Thyroid gland (tissue), 4 donors: ENCODE results near the gene IFIT3. TPM values are rescaled to one million over a fixed set of nuclear protein-coding genes. Genes with fewer than 3 reads are reported as not detected.
"Not testable (repeated sequence)": the region's sequence is repeated elsewhere in the genome, so short reads cannot be mapped to it uniquely, and the experiment has no call there.

Experiments used
- DNase-seq, 2 donors: peaks; one replicate each; pipeline ENCODE4 v3.0.0-alpha.2; 2019
- H3K27ac ChIP-seq, 3 donors: fragments of 200-600 bp; sonication (generic); 1 replicate in 2 of 3; 2 replicates in 1 of 3; pipeline ENCODE4 v1.5.1; 2016 to 2019; ENCODE audit warnings: mild to moderate bottlenecking in 1 of 3, moderate library complexity in 1 of 3
- H3K27me3 ChIP-seq: fragments of 200-600 bp; sonication (generic); one replicate; pipeline ENCODE4 v1.5.1; 2019
- H3K36me3 ChIP-seq, 2 donors: fragments of 200-600 bp; sonication (generic); one replicate each; pipeline ENCODE4 v1.5.1; 2016 to 2019
- H3K4me1 ChIP-seq, 2 donors: fragments of 200-600 bp; sonication (generic); one replicate each; pipeline ENCODE4 v1.5.1; 2017 to 2019
- H3K4me3 ChIP-seq, 3 donors: fragments of 200-600 bp; sonication (generic); replicated peaks in 1 of 3; 1 replicate in 2 of 3; 2 replicates in 1 of 3; pipeline ENCODE4 v1.5.1; 2016; ENCODE audit warnings: mild to moderate bottlenecking in 1 of 3
- H3K9me3 ChIP-seq: fragments of 200-600 bp; sonication (generic); one replicate; pipeline ENCODE4 v1.5.1; 2017
- POLR2A ChIP-seq, 2 donors: fragments of 450-650 bp; IDR thresholded peaks; one replicate each; pipeline ENCODE4 v1.6.1; 2017; ENCODE audit warnings: antibody characterized with exemption in 2 of 2, mild to moderate bottlenecking in 2 of 2, moderate library complexity in 1 of 2
- WGBS, 2 donors: methylation state at CpG; one replicate each; pipeline ENCODE4 v1.1.5; 2017; 5-methylcytosine and 5-hydroxymethylcytosine counted together
- intact Hi-C: fragments of 100-400 bp; cut with DNase I; formaldehyde crosslinking; loops from one replicate; pipeline ENCODE4 v1.15.1; 2023
- total RNA-seq, 4 donors: library from RNA; depleted of rRNA; stranded (reverse); fragments of >200 nt; gene quantifications; one replicate each; pipeline ENCODE4 v1.2.3, GENCODE V29; 2016
- TF ChIP-seq, protein P1 (sequence below), 6 experiments: fragments of 200-600 bp in 3 of 6; fragments of 450-650 bp in 3 of 6; sonication (generic) in 3 of 6; IDR thresholded peaks; one replicate each; pipeline ENCODE4 v1.5.1; 2016 to 2019; ENCODE audit warnings: antibody characterized with exemption in 6 of 6, mild to moderate bottlenecking in 2 of 6, inconsistent platforms in 1 of 6, moderate library complexity in 1 of 6

IFIT3 gene
- total RNA-seq, 4 donors from 2014 or later: 5.9 to 11.4 (median 8.8) TPM

DNA sequence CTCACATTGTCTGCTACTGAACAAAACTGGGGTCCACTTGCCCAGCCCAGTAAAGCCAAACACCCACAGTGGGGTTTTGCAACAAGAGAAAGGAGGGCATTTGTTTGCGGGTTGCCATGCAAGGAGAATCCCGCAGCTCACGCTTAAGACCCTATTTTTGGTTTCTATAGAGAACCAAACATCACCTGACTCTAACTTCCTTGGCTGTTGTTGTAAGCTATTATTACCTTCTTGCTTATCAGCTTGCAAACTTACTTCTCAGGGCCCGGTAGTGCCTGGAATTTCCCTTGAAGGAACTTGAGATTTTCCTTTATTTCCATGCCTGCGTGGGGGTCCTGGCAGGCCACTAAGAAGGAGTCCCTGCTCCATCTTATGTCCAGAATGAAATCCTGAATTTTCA lies 20.7 kb downstream of the IFIT3 start:
- H3K27me3 ChIP-seq: no peaks in the 10 kb centered on the region
- TF ChIP-seq, protein P1, sequence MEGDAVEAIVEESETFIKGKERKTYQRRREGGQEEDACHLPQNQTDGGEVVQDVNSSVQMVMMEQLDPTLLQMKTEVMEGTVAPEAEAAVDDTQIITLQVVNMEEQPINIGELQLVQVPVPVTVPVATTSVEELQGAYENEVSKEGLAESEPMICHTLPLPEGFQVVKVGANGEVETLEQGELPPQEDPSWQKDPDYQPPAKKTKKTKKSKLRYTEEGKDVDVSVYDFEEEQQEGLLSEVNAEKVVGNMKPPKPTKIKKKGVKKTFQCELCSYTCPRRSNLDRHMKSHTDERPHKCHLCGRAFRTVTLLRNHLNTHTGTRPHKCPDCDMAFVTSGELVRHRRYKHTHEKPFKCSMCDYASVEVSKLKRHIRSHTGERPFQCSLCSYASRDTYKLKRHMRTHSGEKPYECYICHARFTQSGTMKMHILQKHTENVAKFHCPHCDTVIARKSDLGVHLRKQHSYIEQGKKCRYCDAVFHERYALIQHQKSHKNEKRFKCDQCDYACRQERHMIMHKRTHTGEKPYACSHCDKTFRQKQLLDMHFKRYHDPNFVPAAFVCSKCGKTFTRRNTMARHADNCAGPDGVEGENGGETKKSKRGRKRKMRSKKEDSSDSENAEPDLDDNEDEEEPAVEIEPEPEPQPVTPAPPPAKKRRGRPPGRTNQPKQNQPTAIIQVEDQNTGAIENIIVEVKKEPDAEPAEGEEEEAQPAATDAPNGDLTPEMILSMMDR (IDR thresholded peaks at IDR 0.05): no peak
- TF ChIP-seq POLR2A (IDR thresholded peaks at IDR 0.05): no peak
- H3K4me3 ChIP-seq: no peak overlapping the region
- H3K9me3 ChIP-seq: no peaks in the 10 kb centered on the region
- WGBS, 2 donors: 74 to 83% methylated on average over 5 of the region's 5 CpGs
- intact Hi-C loops: no loop called here
- H3K27ac ChIP-seq: peak overlapping the region in 1 of 3 donors; percentile 9
- no peaks in the 10 kb centered on the region for H3K36me3 ChIP-seq
- H3K4me1 ChIP-seq: peaks cover 14 to 46% of the 10 kb centered on the region in 2 donors
- DNase-seq: no peak

DNA sequence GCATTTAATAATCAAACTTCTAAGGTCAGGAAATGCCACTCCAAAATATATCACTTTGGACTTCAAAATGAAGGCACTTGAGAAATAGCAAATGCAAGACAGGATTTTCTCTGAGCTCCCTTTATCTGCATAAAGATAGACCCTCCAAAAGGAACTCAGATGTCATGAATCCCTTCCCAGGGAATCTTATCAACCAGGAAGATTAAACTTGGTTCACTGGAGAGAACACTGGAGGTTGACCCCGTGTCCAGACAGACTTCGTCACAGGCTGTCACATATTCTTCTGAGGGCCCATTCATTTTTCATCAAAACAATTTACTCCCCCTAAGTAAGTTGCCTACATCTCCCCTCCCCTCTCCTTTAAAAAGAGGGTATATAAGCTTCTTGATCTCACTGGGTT lies 21.2 kb downstream of the IFIT3 start:
- intact Hi-C loops: no loop called here
- H3K36me3 ChIP-seq: no peaks in the 10 kb centered on the region
- peaks cover 14 to 46% of the 10 kb centered on the region in 2 donors for H3K4me1 ChIP-seq
- no peak for DNase-seq
- H3K27ac ChIP-seq: peak overlapping the region in 1 of 3 donors; percentile 9
- no peaks in the 10 kb centered on the region for H3K27me3 ChIP-seq
- TF ChIP-seq, protein P1 (IDR thresholded peaks at IDR 0.05): no peak
- TF ChIP-seq POLR2A (IDR thresholded peaks at IDR 0.05): no peak
- H3K9me3 ChIP-seq: no peaks in the 10 kb centered on the region
- no peak overlapping the region for H3K4me3 ChIP-seq
- 89 to 94% methylated on average over 2 of the region's 2 CpGs for WGBS, 2 donors

DNA sequence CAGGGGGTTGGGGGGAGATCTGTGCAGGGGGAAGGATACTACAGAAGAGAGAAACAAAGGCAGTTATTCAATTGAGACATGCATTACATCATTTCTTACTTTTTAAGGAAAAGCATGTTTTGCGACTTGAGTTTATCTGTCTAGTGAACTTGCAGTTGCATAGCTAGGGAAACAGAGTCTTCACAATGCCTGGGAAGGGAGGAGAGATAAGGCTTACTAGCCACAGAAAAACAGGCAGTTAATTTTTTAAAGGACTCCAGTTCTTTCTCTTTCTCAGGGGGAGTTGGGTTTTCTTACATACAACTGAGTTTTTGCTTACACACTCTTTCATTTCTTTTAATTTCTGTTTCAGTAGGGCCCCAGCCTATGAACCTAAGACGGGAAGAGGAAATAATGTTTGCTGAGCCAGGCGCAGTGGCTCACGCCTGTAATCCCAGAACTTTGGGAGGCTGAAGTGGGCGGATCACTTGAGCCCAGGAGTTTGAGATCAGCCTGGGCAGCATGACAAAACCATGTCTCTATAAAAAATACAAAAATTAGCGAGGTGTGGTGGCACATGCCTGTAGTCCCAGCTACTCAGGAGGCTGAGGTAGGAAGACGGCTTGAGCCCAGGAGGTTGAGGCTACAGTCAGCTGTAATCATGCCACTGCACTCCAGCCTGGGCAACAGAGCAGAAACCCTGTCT lies 23.0 kb downstream of the IFIT3 start:
- intact Hi-C loops: not testable (repeated sequence)
- 57 to 59% methylated on average over 7 of the region's 7 CpGs for WGBS, 2 donors
- peaks cover 14 to 46% of the 10 kb centered on the region in 2 donors for H3K4me1 ChIP-seq

DNA sequence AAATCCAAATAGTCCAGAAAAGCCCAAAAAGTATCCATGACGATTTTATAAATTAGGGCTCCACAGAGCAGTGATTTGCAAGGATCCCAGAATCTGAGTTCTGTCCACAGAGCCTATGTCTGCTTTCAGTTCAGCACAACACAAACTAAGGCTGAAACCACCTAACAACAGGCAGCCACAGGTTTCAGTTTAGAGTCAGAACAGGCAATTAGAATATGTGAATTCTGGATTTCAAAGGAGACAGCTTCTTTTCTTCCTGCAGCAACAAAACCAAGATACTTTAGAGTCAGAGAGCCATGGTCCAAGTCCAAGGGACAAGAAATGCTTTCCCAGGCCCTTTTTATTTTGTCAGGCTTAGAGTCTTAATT lies 23.6 kb downstream of the IFIT3 start:
- H3K27me3 ChIP-seq: no peaks in the 10 kb centered on the region
- no peak for DNase-seq
- no peak for TF ChIP-seq POLR2A (IDR thresholded peaks at IDR 0.05)
- TF ChIP-seq, protein P1 (IDR thresholded peaks at IDR 0.05): no peak
- intact Hi-C loops: no loop called here
- peaks cover 14 to 42% of the 10 kb centered on the region in 2 donors for H3K4me1 ChIP-seq
- no peak overlapping the region for H3K4me3 ChIP-seq
- H3K27ac ChIP-seq: peak overlapping the region; percentile 43 to 79 (median 44)
- 45 to 60% methylated on average over 1 of the region's 1 CpG for WGBS, 2 donors
- no peaks in the 10 kb centered on the region for H3K9me3 ChIP-seq
- H3K36me3 ChIP-seq: no peaks in the 10 kb centered on the region

More for the DNA sequence above, 23.0 kb downstream of the IFIT3 start:
- not testable (repeated sequence) for H3K36me3 ChIP-seq, H3K4me3 ChIP-seq, H3K27me3 ChIP-seq, H3K9me3 ChIP-seq
- H3K27ac ChIP-seq: peak overlapping the region; percentile 43 to 79 (median 44)
- DNase-seq: peak; percentile 58 to 69

DNA sequence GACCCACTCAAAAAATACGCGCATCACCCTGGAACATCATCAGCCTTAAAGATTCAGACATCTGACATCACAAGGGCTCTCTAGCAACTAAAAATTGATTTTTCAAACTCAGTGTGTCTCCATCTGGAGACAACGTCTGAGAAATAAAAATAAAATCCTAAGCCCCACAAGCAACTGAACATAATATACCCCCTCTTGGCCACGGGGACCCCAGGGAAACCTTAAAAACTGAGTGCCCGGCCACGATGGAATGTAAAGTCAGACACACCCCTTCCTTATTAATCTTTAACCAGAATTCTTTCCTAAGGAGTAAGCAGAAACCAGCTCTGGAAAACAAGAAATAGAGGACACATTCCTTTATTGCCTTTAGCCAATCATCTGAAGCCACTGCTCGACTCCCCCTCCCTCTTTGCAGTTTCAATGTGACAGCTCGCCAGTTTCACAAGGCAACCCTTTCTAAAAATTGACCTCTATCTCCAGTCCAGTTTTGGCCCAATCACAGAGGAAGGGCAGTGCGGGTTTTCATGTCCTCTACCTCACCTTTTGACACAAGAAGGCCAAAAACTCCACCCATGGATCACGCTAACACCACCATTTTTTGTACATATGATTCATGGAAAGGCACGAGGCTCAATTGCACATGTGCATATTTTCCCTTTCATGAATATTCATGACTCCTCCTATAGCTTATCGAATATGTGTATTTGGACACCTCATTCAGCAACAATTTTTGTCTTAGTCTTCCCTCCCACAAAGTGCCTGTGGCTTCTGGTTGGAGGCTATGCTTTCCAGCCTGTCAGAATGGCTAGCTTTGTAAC lies 24.2 kb downstream of the IFIT3 start:
- Histone ChIP-seq H3K27ac (peak overlapping the region; percentile 43 to 79 (median 44)), H3K9me3 (no peaks in the 10 kb centered on the region), H3K4me1 (peaks cover 14 to 40% of the 10 kb centered on the region in 2 donors), H3K4me3 (no peak overlapping the region), H3K36me3 (no peaks in the 10 kb centered on the region), H3K27me3 (no peaks in the 10 kb centered on the region)
- intact Hi-C loops: no loop called here
- peak; percentile 20 to 38 for DNase-seq
- 61 to 67% methylated on average over 12 of the region's 12 CpGs for WGBS, 2 donors
- TF ChIP-seq, protein P1 (IDR thresholded peaks at IDR 0.05): no peak
- TF ChIP-seq POLR2A (IDR thresholded peaks at IDR 0.05): no peak
